ENCODE measurements around the gene TEKT4. TPM values are rescaled to one million over a fixed set of nuclear protein-coding genes. Genes with fewer than 3 reads are reported as not detected.
"Not testable (repeated sequence)": the region's sequence is repeated elsewhere in the genome, so short reads cannot be mapped to it uniquely, and the experiment has no call there.

Gene TEKT4
- 0.16 TPM for total RNA-seq
- long read RNA-seq: 0 reads

- DNase-seq (ENCODE audit: missing footprints): no peak
- intact Hi-C loops (cut with DNase I): no loop called here
- no peak for ATAC-seq
These were observed at the start of gene TEKT4 for GRCh38 chr2:94871226-94872087. Gene TEKT4, plus strand, starts transcription at chr2:94871430. Its CDS starts 150 bp downstream, at chr2:94871580.

GRCh38 chr2:94839224-94839623 lies 32.0 kb upstream of the TEKT4 start:
- ATAC-seq; DNase-seq (ENCODE audit: missing footprints); intact Hi-C loops (cut with DNase I): not testable (repeated sequence)

GRCh38 chr2:94856856-94857255 lies 14.4 kb upstream of the TEKT4 start:
- intact Hi-C loops (cut with DNase I): not testable (repeated sequence)

GRCh38 chr2:94857367-94858162 lies 13.7 kb upstream of the TEKT4 start:
- intact Hi-C loops (cut with DNase I); ATAC-seq; DNase-seq (ENCODE audit: missing footprints): not testable (repeated sequence)

More at GRCh38 chr2:94856856-94857255, 14.4 kb upstream of the TEKT4 start:
- not testable (repeated sequence) for DNase-seq (ENCODE audit: missing footprints); ATAC-seq

- intact Hi-C loops (cut with DNase I); DNase-seq (ENCODE audit: missing footprints); ATAC-seq: not testable (repeated sequence)
These were observed 12.9 kb upstream of the TEKT4 start for GRCh38 chr2:94858163-94858888.

GRCh38 chr2:94861308-94862152 lies 9.7 kb upstream of the TEKT4 start:
- ATAC-seq (no peak), DNase-seq (ENCODE audit: missing footprints) (peak; percentile 58)
- intact Hi-C loops (cut with DNase I): no loop called here

- intact Hi-C loops (cut with DNase I); ATAC-seq; DNase-seq (ENCODE audit: missing footprints): not testable (repeated sequence)
These were observed 8.3 kb upstream of the TEKT4 start for GRCh38 chr2:94862903-94863302.

GRCh38 chr2:94869131-94869530 lies 2.1 kb upstream of the TEKT4 start:
- DNase-seq (ENCODE audit: missing footprints) (no peak), ATAC-seq (no peak)
- intact Hi-C loops (cut with DNase I): no loop called here

GRCh38 chr2:94869552-94870439 lies 1.4 kb upstream of the TEKT4 start:
- intact Hi-C loops (cut with DNase I): no loop called here
- no peak for ATAC-seq

GRCh38 chr2:94870440-94871225 lies 597 bp upstream of the TEKT4 start:
- intact Hi-C loops (cut with DNase I): no loop called here
- no peak for DNase-seq (ENCODE audit: missing footprints)
- no peak for ATAC-seq

More at GRCh38 chr2:94869552-94870439, 1.4 kb upstream of the TEKT4 start:
- DNase-seq (ENCODE audit: missing footprints): no peak

GRCh38 chr2:94872088-94872618 lies 923 bp downstream of the TEKT4 start:
- no peak for ATAC-seq
- intact Hi-C loops (cut with DNase I): no loop called here
- no peak for DNase-seq (ENCODE audit: missing footprints)

- DNase-seq (ENCODE audit: missing footprints): no peak
- intact Hi-C loops (cut with DNase I): no loop called here
- no peak for ATAC-seq
These were observed 1.6 kb downstream of the TEKT4 start for GRCh38 chr2:94872676-94873361.

GRCh38 chr2:94873362-94874276 lies 2.4 kb downstream of the TEKT4 start:
- intact Hi-C loops (cut with DNase I): no loop called here
- ATAC-seq: no peak
- DNase-seq (ENCODE audit: missing footprints): no peak

- ATAC-seq (peak; percentile 39), DNase-seq (ENCODE audit: missing footprints) (no peak)
- intact Hi-C loops (cut with DNase I): no loop called here
These were observed 3.2 kb downstream of the TEKT4 start for GRCh38 chr2:94874277-94874997.

All from Right ventricle myocardium inferior (tissue), 1 donor.